Transverse colon (tissue), 3 donors: Measurements from ENCODE around the gene EYS.

Experiments used
- POLR2A ChIP-seq: fragments of 450-650 bp; IDR thresholded peaks from one replicate; pipeline ENCODE4 v1.6.1; 2016; ENCODE audit warnings: antibody characterized with exemption, mild to moderate bottlenecking, moderate library complexity
- TF ChIP-seq, protein P1 (sequence below), 5 experiments: fragments of 200-600 bp in 3 of 5; fragments of 450-650 bp in 2 of 5; sonication (generic) in 3 of 5; IDR thresholded peaks; 1 replicate in 2 of 5; 2 replicates in 3 of 5; pipeline ENCODE4 v1.5.1; 2016 to 2017; ENCODE audit warnings: antibody characterized with exemption in 5 of 5, inconsistent platforms in 3 of 5, mild to moderate bottlenecking in 2 of 5, moderate library complexity in 1 of 5

DNA sequence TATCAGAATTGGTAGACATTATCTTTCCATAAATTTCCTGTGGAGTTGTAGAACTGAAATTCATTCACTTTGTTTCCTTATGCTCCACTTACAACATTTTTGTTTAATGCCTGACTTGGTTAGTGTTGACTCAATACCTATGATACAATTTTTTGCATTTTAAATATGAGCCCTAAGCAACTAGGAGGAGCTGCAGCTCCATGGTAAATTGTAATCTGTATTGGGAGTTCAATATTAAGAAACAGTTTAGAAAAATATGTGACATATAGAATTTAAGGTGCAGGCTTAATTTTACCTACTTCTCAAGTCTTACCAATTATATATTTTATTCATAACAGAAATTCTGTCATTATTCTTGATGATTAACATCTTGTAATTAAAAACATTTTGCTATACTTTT, 868.3 kb downstream of the EYS start:
- TF ChIP-seq POLR2A, result no peak
- TF ChIP-seq, protein P1, sequence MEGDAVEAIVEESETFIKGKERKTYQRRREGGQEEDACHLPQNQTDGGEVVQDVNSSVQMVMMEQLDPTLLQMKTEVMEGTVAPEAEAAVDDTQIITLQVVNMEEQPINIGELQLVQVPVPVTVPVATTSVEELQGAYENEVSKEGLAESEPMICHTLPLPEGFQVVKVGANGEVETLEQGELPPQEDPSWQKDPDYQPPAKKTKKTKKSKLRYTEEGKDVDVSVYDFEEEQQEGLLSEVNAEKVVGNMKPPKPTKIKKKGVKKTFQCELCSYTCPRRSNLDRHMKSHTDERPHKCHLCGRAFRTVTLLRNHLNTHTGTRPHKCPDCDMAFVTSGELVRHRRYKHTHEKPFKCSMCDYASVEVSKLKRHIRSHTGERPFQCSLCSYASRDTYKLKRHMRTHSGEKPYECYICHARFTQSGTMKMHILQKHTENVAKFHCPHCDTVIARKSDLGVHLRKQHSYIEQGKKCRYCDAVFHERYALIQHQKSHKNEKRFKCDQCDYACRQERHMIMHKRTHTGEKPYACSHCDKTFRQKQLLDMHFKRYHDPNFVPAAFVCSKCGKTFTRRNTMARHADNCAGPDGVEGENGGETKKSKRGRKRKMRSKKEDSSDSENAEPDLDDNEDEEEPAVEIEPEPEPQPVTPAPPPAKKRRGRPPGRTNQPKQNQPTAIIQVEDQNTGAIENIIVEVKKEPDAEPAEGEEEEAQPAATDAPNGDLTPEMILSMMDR (IDR thresholded peaks at IDR 0.05), result no peak
